ENCODE results near the gene PVALEF. TPM values are rescaled to one million over a fixed set of nuclear protein-coding genes. Genes with fewer than 3 reads are reported as not detected.

PVALEF gene
- total RNA-seq, 1 donor from 2014 or later: not detected

GRCh38 chr17:81123052-81124048, 42.0 kb upstream of the PVALEF start:
- H3K4me3 ChIP-seq: no peak overlapping the region
- no peak for TF ChIP-seq CTCF (IDR thresholded peaks at IDR 0.05)
- no peaks in the 10 kb centered on the region for H3K27me3 ChIP-seq (ENCODE audit: low read depth)
- no peaks in the 10 kb centered on the region for H3K9me3 ChIP-seq
- intact Hi-C loops (cut with DNase I): no loop called here
- peaks cover 11% of the 10 kb centered on the region for H3K36me3 ChIP-seq
- DNase-seq (no peak), ATAC-seq (no peak)
- H3K27ac ChIP-seq: no peak overlapping the region
- H3K4me1 ChIP-seq: peaks cover 4% of the 10 kb centered on the region

GRCh38 chr17:81124377-81124776, 40.9 kb upstream of the PVALEF start:
- H3K9me3 ChIP-seq: no peaks in the 10 kb centered on the region
- intact Hi-C loops (cut with DNase I): no loop called here
- H3K27ac ChIP-seq: no peak overlapping the region
- DNase-seq (no peak), ATAC-seq (no peak)
- TF ChIP-seq CTCF (IDR thresholded peaks at IDR 0.05): no peak
- H3K36me3 ChIP-seq: peaks cover 11% of the 10 kb centered on the region
- no peaks in the 10 kb centered on the region for H3K4me1 ChIP-seq
- H3K27me3 ChIP-seq (ENCODE audit: low read depth): no peaks in the 10 kb centered on the region
- no peak overlapping the region for H3K4me3 ChIP-seq

DNA sequence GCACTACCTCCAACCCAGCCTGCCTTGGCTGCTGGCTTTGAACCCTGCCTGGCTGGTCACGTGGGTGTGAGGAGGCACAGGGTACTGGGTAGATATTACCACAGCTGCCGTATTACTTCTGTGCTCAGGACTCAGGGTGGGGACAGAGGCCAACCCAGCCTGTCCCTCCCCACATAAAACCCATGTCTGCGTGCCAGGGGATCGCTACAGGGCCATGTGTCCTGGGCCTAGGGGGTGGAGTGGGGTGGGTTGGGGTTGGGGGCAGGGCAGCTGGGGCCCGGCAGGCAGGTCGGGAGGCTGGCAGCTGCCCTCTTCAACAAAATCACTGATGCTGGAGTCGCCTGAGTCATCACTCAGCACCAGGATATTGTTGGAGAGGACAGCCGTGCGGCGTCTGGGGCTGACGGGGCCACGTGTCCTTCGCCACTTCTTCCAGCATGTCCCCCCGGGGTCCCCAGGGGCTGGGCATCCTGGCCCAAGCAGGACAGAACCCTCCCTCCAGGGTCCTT, 39.7 kb upstream of the PVALEF start:
- Histone ChIP-seq H3K9me3 (no peaks in the 10 kb centered on the region), H3K36me3 (peaks cover 11% of the 10 kb centered on the region), H3K27ac (no peak overlapping the region), H3K27me3 (ENCODE audit: low read depth) (no peaks in the 10 kb centered on the region), H3K4me3 (no peak overlapping the region), H3K4me1 (no peaks in the 10 kb centered on the region)
- TF ChIP-seq CTCF (IDR thresholded peaks at IDR 0.05): no peak
- no peak for DNase-seq
- no peak for ATAC-seq
- intact Hi-C loops (cut with DNase I): no loop called here

GRCh38 chr17:81126281-81127132, 38.8 kb upstream of the PVALEF start:
- Histone ChIP-seq H3K9me3 (no peaks in the 10 kb centered on the region), H3K27ac (no peak overlapping the region), H3K4me3 (no peak overlapping the region), H3K36me3 (peaks cover 11% of the 10 kb centered on the region), H3K27me3 (ENCODE audit: low read depth) (no peaks in the 10 kb centered on the region), H3K4me1 (no peaks in the 10 kb centered on the region)
- TF ChIP-seq CTCF (IDR thresholded peaks at IDR 0.05): no peak
- ATAC-seq (no peak), DNase-seq (no peak)
- intact Hi-C loops (cut with DNase I): no loop called here

GRCh38 chr17:81127133-81127455, 38.2 kb upstream of the PVALEF start:
- DNase-seq (no peak), ATAC-seq (no peak)
- no peak overlapping the region for H3K27ac ChIP-seq
- no peaks in the 10 kb centered on the region for H3K4me1 ChIP-seq
- H3K27me3 ChIP-seq (ENCODE audit: low read depth): no peaks in the 10 kb centered on the region
- peaks cover 11% of the 10 kb centered on the region for H3K36me3 ChIP-seq
- intact Hi-C loops (cut with DNase I): no loop called here
- no peaks in the 10 kb centered on the region for H3K9me3 ChIP-seq
- TF ChIP-seq CTCF (IDR thresholded peaks at IDR 0.05): no peak
- H3K4me3 ChIP-seq: no peak overlapping the region
